BJ (cell line): ENCODE results near the gene SEZ6L. TPM values are rescaled to one million over a fixed set of nuclear protein-coding genes. Genes with fewer than 3 reads are reported as not detected.

Source experiments
- CTCF ChIA-PET: fragments of 350-600 bp; formaldehyde crosslinking; extraction: SDS; loops from one replicate; lab custom pipeline; 2021; ENCODE audit warnings: antibody characterized with exemption, inconsistent platforms; lab: Yijun Ruan, JAX
- POLR2A ChIA-PET: fragments of 300-600 bp; sonication (Branson Sonifier 250); formaldehyde crosslinking; extraction: SDS; loops from one replicate; lab custom pipeline; 2021; ENCODE audit warnings: antibody characterized with exemption; lab: Charles Lee
- DNase-seq: peaks from one replicate; pipeline ENCODE4 v3.0.0-alpha.2; 2011; ENCODE audit warnings: low read depth
- H3K27me3 ChIP-seq: 2 replicates; pipeline ENCODE4 v1.6.0; 2011; ENCODE audit warnings: low read length; ENCODE audit not compliant: control insufficient read depth, insufficient read depth
- H3K36me3 ChIP-seq: 2 replicates; pipeline ENCODE4 v1.5.1; 2011; ENCODE audit warnings: low read length; ENCODE audit not compliant: control insufficient read depth, insufficient read depth
- H3K4me3 ChIP-seq: 2 replicates; pipeline ENCODE4 v1.5.1; 2011; ENCODE audit warnings: low read depth, mild to moderate bottlenecking, control low read depth, low read length
- CTCF ChIP-seq: IDR thresholded peaks from 2 replicates; pipeline ENCODE4 v1.5.1; 2011; ENCODE audit warnings: low read depth, mild to moderate bottlenecking, control low read depth, inconsistent platforms, low read length, moderate library complexity; ENCODE audit not compliant: insufficient read depth
- polyA plus RNA-seq: library from polyadenylated mRNA; depleted of rRNA; stranded (reverse); fragments of >200 nt; gene quantifications from 2 replicates; pipeline ENCODE4 v1.2.3, GENCODE V29; 2011

Gene SEZ6L
- polyA plus RNA-seq, 1 experiment = 0.04 TPM

- no peak for DNase-seq
Observed at GRCh38 chr22:26225207-26225606, 55.9 kb downstream of the SEZ6L start.

GRCh38 chr22:26226538-26227297, 57.5 kb downstream of the SEZ6L start:
- DNase-seq = no peak
- no peak for TF ChIP-seq CTCF
- Histone ChIP-seq H3K4me3 (no peak overlapping the region), H3K27me3 (no peaks in the 10 kb centered on the region), H3K36me3 (no peaks in the 10 kb centered on the region)
- ChIA-PET POLR2A (no interaction called here), CTCF (no interaction called here)

More at GRCh38 chr22:26225207-26225606, 55.9 kb downstream of the SEZ6L start:
- Histone ChIP-seq H3K27me3 (no peaks in the 10 kb centered on the region), H3K36me3 (no peaks in the 10 kb centered on the region), H3K4me3 (no peak overlapping the region)
- ChIA-PET CTCF (interaction anchor here (0.6 kb wide), 1 partner anchor 509 kb away, joined by 3 read pairs; no protein-coding TSS in a partner anchor), POLR2A (no interaction called here)
- no peak for TF ChIP-seq CTCF

GRCh38 chr22:26229910-26230309, 60.6 kb downstream of the SEZ6L start:
- CTCF ChIA-PET = no interaction called here

GRCh38 chr22:26234296-26234695, 65.0 kb downstream of the SEZ6L start:
- ChIA-PET POLR2A (no interaction called here), CTCF (interaction anchor here (1.2 kb wide), 1 partner anchor 14 kb away, joined by 4 read pairs; no protein-coding TSS in a partner anchor)
- no peak for TF ChIP-seq CTCF
- DNase-seq = no peak
- no peaks in the 10 kb centered on the region for H3K36me3 ChIP-seq
- H3K27me3 ChIP-seq = no peaks in the 10 kb centered on the region
- H3K4me3 ChIP-seq = no peak overlapping the region

More at GRCh38 chr22:26229910-26230309, 60.6 kb downstream of the SEZ6L start:
- H3K4me3 ChIP-seq = no peak overlapping the region
- no peaks in the 10 kb centered on the region for H3K36me3 ChIP-seq
- POLR2A ChIA-PET = no interaction called here
- no peak for DNase-seq
- no peaks in the 10 kb centered on the region for H3K27me3 ChIP-seq
- no peak for TF ChIP-seq CTCF

GRCh38 chr22:26235792-26236487, 66.7 kb downstream of the SEZ6L start:
- Histone ChIP-seq H3K4me3 (no peak overlapping the region), H3K27me3 (no peaks in the 10 kb centered on the region), H3K36me3 (no peaks in the 10 kb centered on the region)
- TF ChIP-seq CTCF = no peak
- DNase-seq = no peak
- ChIA-PET CTCF (no interaction called here), POLR2A (no interaction called here)
